ENCODE data around the gene TTLL5. TPM values are rescaled to one million over a fixed set of nuclear protein-coding genes. Genes with fewer than 3 reads are reported as not detected.

TTLL5 gene
- total and polyA plus RNA-seq, 10 of the 15 experiments (the other 5 are each of a cell fraction or from before 2014, with no cell fraction given): 3.2 to 25.9 (median 13.8) TPM

- TF ChIP-seq, protein P1, sequence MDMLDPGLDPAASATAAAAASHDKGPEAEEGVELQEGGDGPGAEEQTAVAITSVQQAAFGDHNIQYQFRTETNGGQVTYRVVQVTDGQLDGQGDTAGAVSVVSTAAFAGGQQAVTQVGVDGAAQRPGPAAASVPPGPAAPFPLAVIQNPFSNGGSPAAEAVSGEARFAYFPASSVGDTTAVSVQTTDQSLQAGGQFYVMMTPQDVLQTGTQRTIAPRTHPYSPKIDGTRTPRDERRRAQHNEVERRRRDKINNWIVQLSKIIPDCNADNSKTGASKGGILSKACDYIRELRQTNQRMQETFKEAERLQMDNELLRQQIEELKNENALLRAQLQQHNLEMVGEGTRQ (IDR thresholded peaks at IDR 0.05; ENCODE audit: borderline replicate concordance, low read depth, low read length): no peak
- TF ChIP-seq SPI1 (IDR thresholded peaks at IDR 0.05; ENCODE audit: borderline replicate concordance, insufficient read depth, low read depth, low read length) (no peak), RAD21 (IDR thresholded peaks at IDR 0.05; ENCODE audit: insufficient read depth, low read depth, low read length) (no peak), TCF7 (IDR thresholded peaks at IDR 0.05; ENCODE audit: borderline replicate concordance) (no peak), RBBP5 (conservative IDR thresholded peaks at IDR 0.05) (no peak)
Measured at GRCh38 chr14:75972801-75973421, 311.9 kb downstream of the TTLL5 start (continued).

DNA sequence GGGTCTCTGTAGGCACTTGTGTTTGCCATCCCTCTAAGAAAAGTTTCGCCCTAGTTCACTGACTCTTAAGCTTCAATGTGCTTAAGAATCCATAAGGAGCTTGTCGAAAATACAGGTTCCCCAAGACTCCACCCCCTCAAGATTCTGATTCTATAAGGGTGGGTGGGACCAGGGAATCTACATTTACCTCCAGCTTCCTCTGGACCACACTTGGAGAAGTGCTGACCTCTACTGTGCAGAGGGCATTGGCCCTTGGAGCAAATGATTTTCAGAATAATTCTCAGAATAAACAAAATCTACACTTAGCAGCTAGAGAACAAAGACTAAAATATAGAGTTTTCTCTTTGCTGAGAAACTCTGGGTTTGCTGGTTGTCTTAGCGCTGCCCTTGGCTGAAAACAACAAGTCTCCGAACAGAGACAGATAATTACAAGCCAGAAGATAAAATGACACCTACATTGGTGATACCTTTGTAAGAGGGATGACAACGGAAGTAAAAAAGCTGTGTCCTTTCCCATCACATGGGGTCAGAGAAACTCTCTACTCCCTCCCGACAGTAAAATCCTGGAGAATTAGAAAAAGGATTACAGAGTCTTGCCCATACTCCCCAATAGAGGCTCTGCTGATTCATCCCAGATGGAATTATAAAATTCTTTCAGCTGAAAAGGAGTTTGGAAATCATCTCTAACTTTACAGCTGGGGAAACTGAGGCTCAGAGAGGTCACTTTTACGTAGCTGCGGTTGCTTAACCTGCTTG, 316.0 kb downstream of the TTLL5 start:
- no peak overlapping the region for H3K27ac ChIP-seq (ENCODE audit: control insufficient read depth, insufficient read depth)
- ChIA-PET RAD21 (ENCODE audit: unreplicated experiment) (interaction anchor here (0.9 to 11.1 kb wide), 5 partner anchors 9 to 266 kb away, joined by 3 to 179 read pairs (median 7); partner anchors contain the start of gene IFT43), CTCF (interaction anchor here (0.9 to 15.4 kb wide), 6 partner anchors 9 to 265 kb away, joined by 4 to 390 read pairs (median 7); partner anchors contain the start of gene IFT43), SMC1A (ENCODE audit: uncharacterized antibody, unreplicated experiment) (interaction anchor here (0.6 to 13.7 kb wide), 12 partner anchors 8 to 440 kb away, joined by 3 to 190 read pairs (median 4); partner anchors contain the start of gene IFT43), POLR2A (interaction anchor here (0.6 to 0.9 kb wide), 2 partner anchors 70 to 254 kb away, joined by 3 to 5 read pairs; no protein-coding TSS in a partner anchor)
- peak overlapping the region; percentile 39 for H2AFZ ChIP-seq (ENCODE audit: control insufficient read depth, low read depth, low read length)
- DNase-seq (ENCODE audit: low read depth, low spot score): no peak
- H3K4me2 ChIP-seq (ENCODE audit: control insufficient read depth, insufficient read depth): peak overlapping the region; percentile 33; the same call in 1 of the 2 replicates
- H3K4me1 ChIP-seq (ENCODE audit: control insufficient read depth, insufficient read depth, low read length): peaks cover 20% of the 10 kb centered on the region
- H3K79me2 ChIP-seq (ENCODE audit: control insufficient read depth, insufficient read depth, low read length): no peaks in the 10 kb centered on the region
- H3K4me3 ChIP-seq: no peak overlapping the region
- ATAC-seq: no peak
- H4K20me1 ChIP-seq (ENCODE audit: control insufficient read depth, insufficient read depth): no peaks in the 10 kb centered on the region
- H3K9me3 ChIP-seq (replicated peaks; ENCODE audit: control insufficient read depth, insufficient read depth, low read length): no peaks in the 10 kb centered on the region
- no TSS peak for BruUV-seq (replicated peaks)
- H3K9ac ChIP-seq (ENCODE audit: control insufficient read depth, insufficient read depth, low read length): no peak overlapping the region
- 72% methylated on average over 8 of the region's 8 CpGs for WGBS (ENCODE audit: insufficient coverage, insufficient replicate concordance, low lambda C conversion rate, missing lambda C conversion rate)
- in situ Hi-C loops (cut with MboI) (no loop called here), intact Hi-C loops (cut with micrococcal nuclease; ENCODE audit: unreplicated experiment) (loop anchor here (10.0 kb wide), 1 partner anchor 802 kb away; the partner anchor contains the start of gene TMED10)
- no peak for FAIRE-seq
- H3K27me3 ChIP-seq (replicated peaks in 1 of 2; ENCODE audit: control insufficient read depth in 2 of 2, insufficient read depth in 2 of 2, low read length in 1 of 2): no peaks in the 10 kb centered on the region
- H3K36me3 ChIP-seq (ENCODE audit: control insufficient read depth in 2 of 2, insufficient read depth in 2 of 2, low read length in 1 of 2): no peaks in the 10 kb centered on the region
- TF ChIP-seq TBL1XR1 (IDR thresholded peaks at IDR 0.05; ENCODE audit: low read depth, low read length) (no peak), POLR2A (IDR thresholded peaks at IDR 0.05; ENCODE audit: low read depth, low read length) (no peak), CREB1 (IDR thresholded peaks at IDR 0.05; ENCODE audit: low read depth) (no peak), RAD21 (IDR thresholded peaks at IDR 0.05; ENCODE audit: insufficient read depth, low read depth, low read length) (peak; percentile 36; the same call in 1 of the 2 replicates), CHD1 (IDR thresholded peaks at IDR 0.05; ENCODE audit: low read depth, low read length) (no peak), MYB (IDR thresholded peaks at IDR 0.05; ENCODE audit: borderline replicate concordance, low read depth, low read length) (no peak), CHD4 (IDR thresholded peaks at IDR 0.05) (no peak), CTCF (IDR thresholded peaks at IDR 0.05 in 2 of 3, conservative IDR thresholded peaks at IDR 0.05 in 1 of 3; ENCODE audit: control insufficient read depth in 2 of 3, extremely low read depth in 1 of 3, insufficient read depth in 1 of 3, low read depth in 3 of 3, low read length in 3 of 3) (peak in 1 of 3 experiments; percentile 19; a peak in 1 of 6 replicates)
- TF ChIP-seq, protein P2, sequence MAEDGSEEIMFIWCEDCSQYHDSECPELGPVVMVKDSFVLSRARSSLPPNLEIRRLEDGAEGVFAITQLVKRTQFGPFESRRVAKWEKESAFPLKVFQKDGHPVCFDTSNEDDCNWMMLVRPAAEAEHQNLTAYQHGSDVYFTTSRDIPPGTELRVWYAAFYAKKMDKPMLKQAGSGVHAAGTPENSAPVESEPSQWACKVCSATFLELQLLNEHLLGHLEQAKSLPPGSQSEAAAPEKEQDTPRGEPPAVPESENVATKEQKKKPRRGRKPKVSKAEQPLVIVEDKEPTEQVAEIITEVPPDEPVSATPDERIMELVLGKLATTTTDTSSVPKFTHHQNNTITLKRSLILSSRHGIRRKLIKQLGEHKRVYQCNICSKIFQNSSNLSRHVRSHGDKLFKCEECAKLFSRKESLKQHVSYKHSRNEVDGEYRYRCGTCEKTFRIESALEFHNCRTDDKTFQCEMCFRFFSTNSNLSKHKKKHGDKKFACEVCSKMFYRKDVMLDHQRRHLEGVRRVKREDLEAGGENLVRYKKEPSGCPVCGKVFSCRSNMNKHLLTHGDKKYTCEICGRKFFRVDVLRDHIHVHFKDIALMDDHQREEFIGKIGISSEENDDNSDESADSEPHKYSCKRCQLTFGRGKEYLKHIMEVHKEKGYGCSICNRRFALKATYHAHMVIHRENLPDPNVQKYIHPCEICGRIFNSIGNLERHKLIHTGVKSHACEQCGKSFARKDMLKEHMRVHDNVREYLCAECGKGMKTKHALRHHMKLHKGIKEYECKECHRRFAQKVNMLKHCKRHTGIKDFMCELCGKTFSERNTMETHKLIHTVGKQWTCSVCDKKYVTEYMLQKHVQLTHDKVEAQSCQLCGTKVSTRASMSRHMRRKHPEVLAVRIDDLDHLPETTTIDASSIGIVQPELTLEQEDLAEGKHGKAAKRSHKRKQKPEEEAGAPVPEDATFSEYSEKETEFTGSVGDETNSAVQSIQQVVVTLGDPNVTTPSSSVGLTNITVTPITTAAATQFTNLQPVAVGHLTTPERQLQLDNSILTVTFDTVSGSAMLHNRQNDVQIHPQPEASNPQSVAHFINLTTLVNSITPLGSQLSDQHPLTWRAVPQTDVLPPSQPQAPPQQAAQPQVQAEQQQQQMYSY (CRISPR knock-in tag; IDR thresholded peaks at IDR 0.05): no peak
